Tibial artery (tissue), 4 donors: Measurements from ENCODE around the gene LEKR1.

ENCODE experiments used
- DNase-seq, 2 donors: peaks; one replicate each; pipeline ENCODE4 v3.0.0-alpha.2; 2019
- H3K27ac ChIP-seq, 2 donors: fragments of 200-600 bp; sonication (generic) in 1 of 2; 1 replicate in 1 of 2; 2 replicates in 1 of 2; pipeline ENCODE4 v1.5.1; 2018 to 2019; ENCODE audit warnings: mild to moderate bottlenecking in 1 of 2
- H3K27me3 ChIP-seq, 2 donors: fragments of 200-600 bp; sonication (generic) in 1 of 2; one replicate each; pipeline versions ENCODE4 v1.5.1 to v1.6.0; 2016 to 2019
- H3K36me3 ChIP-seq, 3 donors: fragments of 200-600 bp; sonication (generic) in 2 of 3; one replicate each; pipeline ENCODE4 v1.5.1; 2016 to 2019; ENCODE audit warnings: mild to moderate bottlenecking in 2 of 3
- H3K4me1 ChIP-seq, 4 donors: fragments of 200-600 bp; sonication (generic) in 2 of 4; 1 replicate in 3 of 4; 2 replicates in 1 of 4; pipeline ENCODE4 v1.5.1; 2016 to 2019
- H3K4me3 ChIP-seq, 2 donors: fragments of 200-600 bp; sonication (generic) in 1 of 2; 1 replicate in 1 of 2; 2 replicates in 1 of 2; pipeline ENCODE4 v1.5.1; 2018 to 2019; ENCODE audit warnings: mild to moderate bottlenecking in 2 of 2
- H3K9me3 ChIP-seq, 3 donors: fragments of 200-600 bp; sonication (generic) in 1 of 3; one replicate each; pipeline ENCODE4 v1.5.1; 2016 to 2019
- intact Hi-C: fragments of 100-400 bp; cut with DNase I; formaldehyde crosslinking; loops from one replicate; pipeline ENCODE4 v1.15.0; 2023; ENCODE audit warnings: low total_unique reads
- TF ChIP-seq, protein P1 (sequence below), 2 experiments: fragments of 200-600 bp in 1 of 2; fragments of 450-650 bp in 1 of 2; IDR thresholded peaks; one replicate each; pipeline ENCODE4 v1.5.1; 2017 to 2019; ENCODE audit warnings: antibody characterized with exemption in 2 of 2, mild to moderate bottlenecking in 1 of 2, moderate library complexity in 1 of 2

Gene LEKR1

DNA sequence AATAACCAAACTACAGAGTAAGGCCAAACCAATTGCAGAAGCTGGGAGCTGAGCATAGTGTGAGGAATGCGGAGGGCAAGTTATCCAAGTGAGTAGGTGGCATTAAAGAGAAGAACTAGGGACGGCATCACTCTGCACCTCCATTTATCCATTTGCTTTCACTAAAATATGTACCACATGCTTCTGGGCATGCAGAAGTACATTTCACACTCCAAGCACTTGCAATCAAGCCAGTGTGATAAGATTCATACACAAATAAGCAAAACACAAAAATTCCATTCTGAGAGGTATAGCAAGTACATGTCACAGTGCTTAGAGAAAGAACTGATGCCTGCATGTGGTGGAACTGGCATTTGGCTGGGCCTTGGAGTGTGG, 252.6 kb downstream of the LEKR1 start:
- peaks cover 0 to 39% (median 31%) of the 10 kb centered on the region in 4 donors for H3K4me1 ChIP-seq
- H3K27ac ChIP-seq, result peak overlapping the region in 1 of 2 donors; percentile 68
- DNase-seq, result no peak
- H3K4me3 ChIP-seq, result no peak overlapping the region
- intact Hi-C loops, result loop anchor here (10.0 kb wide), 1 partner anchor 1074 kb away; no protein-coding TSS in a partner anchor
- TF ChIP-seq, protein P1, sequence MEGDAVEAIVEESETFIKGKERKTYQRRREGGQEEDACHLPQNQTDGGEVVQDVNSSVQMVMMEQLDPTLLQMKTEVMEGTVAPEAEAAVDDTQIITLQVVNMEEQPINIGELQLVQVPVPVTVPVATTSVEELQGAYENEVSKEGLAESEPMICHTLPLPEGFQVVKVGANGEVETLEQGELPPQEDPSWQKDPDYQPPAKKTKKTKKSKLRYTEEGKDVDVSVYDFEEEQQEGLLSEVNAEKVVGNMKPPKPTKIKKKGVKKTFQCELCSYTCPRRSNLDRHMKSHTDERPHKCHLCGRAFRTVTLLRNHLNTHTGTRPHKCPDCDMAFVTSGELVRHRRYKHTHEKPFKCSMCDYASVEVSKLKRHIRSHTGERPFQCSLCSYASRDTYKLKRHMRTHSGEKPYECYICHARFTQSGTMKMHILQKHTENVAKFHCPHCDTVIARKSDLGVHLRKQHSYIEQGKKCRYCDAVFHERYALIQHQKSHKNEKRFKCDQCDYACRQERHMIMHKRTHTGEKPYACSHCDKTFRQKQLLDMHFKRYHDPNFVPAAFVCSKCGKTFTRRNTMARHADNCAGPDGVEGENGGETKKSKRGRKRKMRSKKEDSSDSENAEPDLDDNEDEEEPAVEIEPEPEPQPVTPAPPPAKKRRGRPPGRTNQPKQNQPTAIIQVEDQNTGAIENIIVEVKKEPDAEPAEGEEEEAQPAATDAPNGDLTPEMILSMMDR (IDR thresholded peaks at IDR 0.05), result no peak
- H3K27me3 ChIP-seq, result no peaks in the 10 kb centered on the region
- no peaks in the 10 kb centered on the region for H3K36me3 ChIP-seq
- H3K9me3 ChIP-seq, result no peaks in the 10 kb centered on the region

DNA sequence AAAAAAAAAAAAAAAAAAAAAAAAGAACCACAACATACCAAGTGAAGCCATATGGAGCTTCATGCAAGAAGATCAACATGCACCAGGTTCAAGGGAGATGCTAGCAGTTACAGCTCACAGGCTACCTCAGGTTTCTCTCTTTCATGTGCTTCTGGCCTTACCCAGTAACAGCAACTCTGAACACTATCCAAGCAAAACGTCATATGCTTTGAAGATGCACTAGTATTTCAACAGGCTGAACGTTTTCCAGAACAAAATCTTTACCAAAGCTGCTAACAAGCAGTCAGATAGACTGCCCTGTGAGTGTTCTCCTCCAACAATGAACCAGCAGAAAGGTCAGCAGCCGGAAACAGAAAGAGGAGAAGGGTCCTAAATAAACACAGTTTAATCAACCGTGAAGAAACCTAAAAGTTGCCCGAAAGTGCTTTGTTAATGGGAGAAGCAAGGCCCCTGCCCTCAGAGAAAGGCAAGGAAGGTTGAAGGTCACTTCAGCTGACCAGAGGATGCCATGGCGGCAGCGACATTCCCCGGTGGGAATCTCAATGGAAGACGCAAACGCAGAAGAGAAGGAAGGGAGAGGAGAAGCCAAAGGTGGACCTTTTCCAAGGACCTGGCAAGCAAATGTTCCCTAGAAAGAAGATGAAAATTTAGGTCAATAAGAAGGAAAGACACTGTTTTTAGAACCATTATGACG, 253.7 kb downstream of the LEKR1 start:
- no peak overlapping the region for H3K4me3 ChIP-seq
- no peaks in the 10 kb centered on the region for H3K36me3 ChIP-seq
- intact Hi-C loops, result loop anchor here (5.0 to 10.0 kb wide), 4 partner anchors 263 to 1075 kb away; no protein-coding TSS in a partner anchor
- H3K4me1 ChIP-seq, result peaks cover 0 to 39% (median 31%) of the 10 kb centered on the region in 4 donors
- TF ChIP-seq, protein P1 (IDR thresholded peaks at IDR 0.05), result no peak
- H3K27me3 ChIP-seq, result no peaks in the 10 kb centered on the region
- no peak overlapping the region for H3K27ac ChIP-seq
- DNase-seq, result no peak
- H3K9me3 ChIP-seq, result no peaks in the 10 kb centered on the region

DNA sequence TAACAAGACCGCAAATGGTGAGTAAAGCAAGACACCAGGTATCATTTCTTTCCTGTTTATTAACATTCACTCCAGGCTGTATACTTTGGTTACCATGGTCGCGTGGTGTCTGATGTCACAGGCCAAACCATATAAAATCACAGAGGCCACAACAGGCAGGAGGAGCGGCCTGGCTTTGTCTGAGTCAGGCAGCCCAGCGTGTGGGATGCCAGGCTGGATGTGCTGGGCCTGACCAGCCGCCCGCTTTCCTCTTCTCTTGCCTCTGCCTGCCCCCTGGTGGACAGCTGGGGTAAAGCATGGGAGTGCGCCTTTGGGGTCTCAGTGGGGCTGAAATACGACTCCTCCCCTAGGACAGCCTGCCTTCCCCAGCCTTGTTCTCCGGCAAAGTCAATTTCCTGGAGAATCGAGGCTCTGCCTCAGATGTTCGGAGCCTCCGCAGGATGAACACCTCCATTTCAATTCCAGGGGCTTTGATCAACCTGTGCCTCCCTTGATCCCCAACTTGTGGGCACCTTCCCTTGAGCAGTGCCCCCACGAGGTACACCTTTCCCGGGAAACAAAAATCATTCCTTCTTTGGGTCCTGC, 255.6 kb downstream of the LEKR1 start:
- Histone ChIP-seq H3K4me1 (peaks cover 0 to 38% (median 30%) of the 10 kb centered on the region in 4 donors), H3K4me3 (no peak overlapping the region), H3K9me3 (no peaks in the 10 kb centered on the region), H3K27me3 (no peaks in the 10 kb centered on the region), H3K27ac (peak overlapping the region; percentile 50 to 53), H3K36me3 (no peaks in the 10 kb centered on the region)
- intact Hi-C loops, result loop anchor here (2.0 to 5.0 kb wide), 4 partner anchors 264 to 934 kb away; partner anchors contain the start of gene TIPARP
- TF ChIP-seq, protein P1 (IDR thresholded peaks at IDR 0.05), result peak; percentile 93 to 99
- peak; percentile 92 to 94 for DNase-seq

DNA sequence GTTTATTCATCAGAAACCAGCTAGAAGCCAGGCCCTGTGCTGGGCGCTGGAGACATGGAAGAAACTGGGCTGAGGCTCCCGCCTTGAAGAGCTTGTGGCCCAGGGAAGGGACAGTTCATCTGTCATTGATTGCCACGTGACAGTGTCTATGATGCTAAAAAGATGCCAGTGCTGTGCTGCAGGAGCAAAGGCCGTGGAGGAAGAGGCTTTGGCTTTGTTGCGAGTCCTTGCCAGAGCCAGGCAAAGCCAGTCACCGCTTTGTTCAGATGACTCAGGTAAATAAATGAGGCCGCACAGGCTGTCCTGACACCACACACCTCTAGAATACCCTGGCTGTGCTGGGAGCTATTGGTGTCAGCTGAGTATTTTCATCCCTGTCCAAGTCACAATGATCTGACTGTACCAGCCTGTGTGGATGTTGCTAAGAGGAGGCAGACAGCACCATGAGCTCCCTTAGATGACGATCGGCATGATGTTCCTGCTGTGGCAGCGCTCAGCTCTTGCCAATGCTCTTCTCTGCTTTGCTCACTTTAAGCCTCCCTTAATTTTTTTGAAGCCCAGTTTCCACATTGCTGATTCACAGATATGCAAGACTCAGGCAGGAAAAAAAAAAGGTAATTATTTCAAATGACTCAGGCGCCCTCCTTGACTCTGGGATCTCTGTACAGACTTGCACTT, 256.3 kb downstream of the LEKR1 start:
- H3K36me3 ChIP-seq, result no peaks in the 10 kb centered on the region
- H3K27ac ChIP-seq, result no peak overlapping the region
- DNase-seq, result no peak
- no peaks in the 10 kb centered on the region for H3K9me3 ChIP-seq
- intact Hi-C loops, result loop anchor here (2.0 to 5.0 kb wide), 4 partner anchors 265 to 935 kb away; partner anchors contain the start of gene TIPARP
- H3K4me3 ChIP-seq, result no peak overlapping the region
- peaks cover 0 to 38% (median 30%) of the 10 kb centered on the region in 4 donors for H3K4me1 ChIP-seq
- H3K27me3 ChIP-seq, result no peaks in the 10 kb centered on the region
- TF ChIP-seq, protein P1 (IDR thresholded peaks at IDR 0.05), result no peak

DNA sequence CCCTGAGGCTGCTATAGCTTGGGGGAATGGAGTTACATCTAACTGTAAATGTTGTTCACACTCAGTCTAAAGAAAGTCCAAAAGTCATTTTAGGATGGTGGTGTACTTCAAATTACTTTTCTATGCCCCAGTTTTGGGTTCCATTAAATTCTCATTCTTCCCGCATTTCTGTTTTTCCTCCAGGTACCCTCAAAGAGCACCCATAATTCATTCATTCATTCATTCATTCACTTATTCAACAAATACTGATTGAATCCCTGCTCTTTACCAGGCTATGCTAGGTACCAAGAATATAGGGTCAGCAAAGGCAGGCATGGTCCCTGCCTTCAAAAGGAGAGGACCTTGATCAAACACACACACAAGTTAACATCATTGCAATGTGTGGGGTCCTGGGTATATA, 257.7 kb downstream of the LEKR1 start:
- no peaks in the 10 kb centered on the region for H3K9me3 ChIP-seq
- TF ChIP-seq, protein P1 (IDR thresholded peaks at IDR 0.05), result no peak
- peaks cover 0 to 40% (median 33%) of the 10 kb centered on the region in 4 donors for H3K4me1 ChIP-seq
- H3K27me3 ChIP-seq, result no peaks in the 10 kb centered on the region
- no peak overlapping the region for H3K4me3 ChIP-seq
- no peak overlapping the region for H3K27ac ChIP-seq
- no peaks in the 10 kb centered on the region for H3K36me3 ChIP-seq
- intact Hi-C loops, result loop anchor here (2.0 to 5.0 kb wide), 5 partner anchors 53 to 937 kb away; partner anchors contain the start of gene TIPARP
- no peak for DNase-seq
